BE2C (cell line): ENCODE measurements around the gene RANBP17.
"Not testable (repeated sequence)": the region's sequence is repeated elsewhere in the genome, so short reads cannot be mapped to it uniquely, and the experiment has no call there.

ENCODE experiments used
- DNase-seq: peaks from one replicate; pipeline ENCODE4 v3.0.0-alpha.2; 2020
- H3K27me3 ChIP-seq: fragments of 250-450 bp; sonication (Bioruptor Pico); 2 replicates; pipeline ENCODE4 v1.5.1; 2020; ENCODE audit warnings: mild to moderate bottlenecking
- H3K36me3 ChIP-seq: fragments of 250-450 bp; sonication (Bioruptor Pico); 2 replicates; pipeline ENCODE4 v1.5.1; 2020; ENCODE audit warnings: mild to moderate bottlenecking
- H3K4me1 ChIP-seq: fragments of 250-450 bp; sonication (Bioruptor Pico); 2 replicates; pipeline ENCODE4 v1.5.1; 2020
- H3K4me3 ChIP-seq: 2 replicates; pipeline ENCODE4 v1.5.1; 2011; ENCODE audit warnings: low read depth, low read length
- H3K9me3 ChIP-seq: fragments of 250-450 bp; sonication (Bioruptor Pico); 2 replicates; pipeline ENCODE4 v1.5.1; 2020
- TF ChIP-seq, protein P1 (sequence below): IDR thresholded peaks from 2 replicates; pipeline ENCODE4 v1.5.1; 2012; ENCODE audit warnings: mild to moderate bottlenecking, low read depth, low read length

Gene RANBP17

DNA sequence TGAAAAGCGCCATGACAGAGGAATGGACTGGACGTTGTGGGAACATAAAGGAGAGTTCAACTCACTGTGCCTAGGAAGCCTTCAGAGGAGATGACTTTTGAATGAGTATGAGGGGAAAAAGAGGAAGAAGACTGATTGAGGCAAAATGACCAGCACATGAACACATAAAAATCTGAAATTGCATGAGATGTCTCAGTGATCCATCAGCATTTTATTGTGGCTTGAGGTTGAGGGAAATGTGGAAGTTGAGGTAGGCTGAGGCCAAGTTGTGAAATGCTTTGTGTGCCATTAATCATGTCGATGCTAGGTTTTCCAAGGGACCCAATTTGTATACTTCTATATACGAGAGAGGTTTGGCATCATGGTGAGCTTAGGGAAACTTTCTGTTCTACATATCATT, 306.4 kb downstream of the RANBP17 start:
- no peaks in the 10 kb centered on the region for H3K36me3 ChIP-seq
- no peaks in the 10 kb centered on the region for H3K9me3 ChIP-seq
- H3K4me3 ChIP-seq = no peak overlapping the region
- H3K27me3 ChIP-seq = no peaks in the 10 kb centered on the region
- peaks cover 9% of the 10 kb centered on the region for H3K4me1 ChIP-seq
- no peak for DNase-seq
- TF ChIP-seq, protein P1, sequence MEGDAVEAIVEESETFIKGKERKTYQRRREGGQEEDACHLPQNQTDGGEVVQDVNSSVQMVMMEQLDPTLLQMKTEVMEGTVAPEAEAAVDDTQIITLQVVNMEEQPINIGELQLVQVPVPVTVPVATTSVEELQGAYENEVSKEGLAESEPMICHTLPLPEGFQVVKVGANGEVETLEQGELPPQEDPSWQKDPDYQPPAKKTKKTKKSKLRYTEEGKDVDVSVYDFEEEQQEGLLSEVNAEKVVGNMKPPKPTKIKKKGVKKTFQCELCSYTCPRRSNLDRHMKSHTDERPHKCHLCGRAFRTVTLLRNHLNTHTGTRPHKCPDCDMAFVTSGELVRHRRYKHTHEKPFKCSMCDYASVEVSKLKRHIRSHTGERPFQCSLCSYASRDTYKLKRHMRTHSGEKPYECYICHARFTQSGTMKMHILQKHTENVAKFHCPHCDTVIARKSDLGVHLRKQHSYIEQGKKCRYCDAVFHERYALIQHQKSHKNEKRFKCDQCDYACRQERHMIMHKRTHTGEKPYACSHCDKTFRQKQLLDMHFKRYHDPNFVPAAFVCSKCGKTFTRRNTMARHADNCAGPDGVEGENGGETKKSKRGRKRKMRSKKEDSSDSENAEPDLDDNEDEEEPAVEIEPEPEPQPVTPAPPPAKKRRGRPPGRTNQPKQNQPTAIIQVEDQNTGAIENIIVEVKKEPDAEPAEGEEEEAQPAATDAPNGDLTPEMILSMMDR = no peak

DNA sequence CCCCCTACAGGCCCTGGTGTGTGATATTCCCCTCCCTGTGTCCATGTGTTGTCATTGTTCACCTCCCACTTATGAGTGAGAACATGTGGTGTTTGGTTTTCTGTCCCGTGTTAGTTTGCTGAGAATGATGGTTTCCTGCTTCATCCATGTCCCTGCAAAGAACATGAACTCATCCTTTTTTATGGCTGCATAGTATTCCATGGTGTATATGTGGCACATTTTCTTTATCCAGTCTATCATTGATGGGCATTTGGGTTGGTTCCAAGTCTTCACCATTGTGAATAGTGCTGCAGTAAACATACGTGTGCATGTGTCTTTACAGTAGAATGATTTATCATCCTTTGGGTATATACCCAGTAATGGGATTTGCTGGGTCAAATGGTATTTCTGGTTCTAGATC, 313.1 kb downstream of the RANBP17 start:
- H3K9me3 ChIP-seq, H3K4me3 ChIP-seq, H3K4me1 ChIP-seq, H3K36me3 ChIP-seq, DNase-seq, H3K27me3 ChIP-seq: not testable (repeated sequence)

- Histone ChIP-seq H3K9me3 (no peaks in the 10 kb centered on the region), H3K4me1 (no peaks in the 10 kb centered on the region), H3K36me3 (peaks cover 9% of the 10 kb centered on the region), H3K4me3 (no peak overlapping the region), H3K27me3 (no peaks in the 10 kb centered on the region)
- TF ChIP-seq, protein P1 = no peak
- DNase-seq = no peak
These were observed 313.9 kb downstream of the RANBP17 start for GRCh38 chr5:171175746-171176145.

DNA sequence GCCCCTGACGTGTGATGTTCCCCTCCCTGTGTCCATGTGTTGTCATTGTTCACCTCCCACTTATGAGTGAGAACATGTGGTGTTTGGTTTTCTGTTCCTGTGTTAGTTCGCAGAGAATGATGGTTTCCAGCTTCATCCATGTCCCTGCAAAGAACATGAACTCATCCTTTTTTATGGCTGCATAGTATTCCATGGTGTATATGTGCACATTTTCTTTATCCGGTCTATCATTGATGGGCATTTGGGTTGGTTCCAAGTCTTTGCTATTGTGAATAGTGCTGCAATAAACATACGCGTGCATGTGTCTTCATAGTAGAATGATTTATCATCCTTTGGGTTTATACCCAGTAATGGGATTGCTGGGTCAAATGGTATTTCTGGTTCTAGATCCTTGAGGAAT, 316.4 kb downstream of the RANBP17 start:
- H3K9me3 ChIP-seq = not testable (repeated sequence)

GRCh38 chr5:171188016-171188415, 326.2 kb downstream of the RANBP17 start:
- no peak for DNase-seq
- TF ChIP-seq, protein P1 = no peak
- peaks cover 3% of the 10 kb centered on the region; the same call in 1 of the 2 replicates for H3K9me3 ChIP-seq
- H3K27me3 ChIP-seq = no peaks in the 10 kb centered on the region
- no peak overlapping the region for H3K4me3 ChIP-seq
- peaks cover 17% of the 10 kb centered on the region for H3K4me1 ChIP-seq
- H3K36me3 ChIP-seq = peaks cover 42% of the 10 kb centered on the region

More for the DNA sequence above, 316.4 kb downstream of the RANBP17 start:
- DNase-seq, H3K4me1 ChIP-seq, H3K27me3 ChIP-seq, H3K4me3 ChIP-seq: not testable (repeated sequence)
- peaks cover 10% of the 10 kb centered on the region for H3K36me3 ChIP-seq

- Histone ChIP-seq H3K4me3 (no peak overlapping the region), H3K4me1 (peaks cover 19% of the 10 kb centered on the region), H3K27me3 (no peaks in the 10 kb centered on the region), H3K9me3 (peaks cover 3% of the 10 kb centered on the region; the same call in 1 of the 2 replicates), H3K36me3 (peaks cover 28% of the 10 kb centered on the region)
- TF ChIP-seq, protein P1 = no peak
- no peak for DNase-seq
These were observed 327.6 kb downstream of the RANBP17 start for GRCh38 chr5:171189442-171189841.

- no peaks in the 10 kb centered on the region for H3K27me3 ChIP-seq
- peaks cover 27% of the 10 kb centered on the region for H3K4me1 ChIP-seq
- H3K9me3 ChIP-seq = no peaks in the 10 kb centered on the region
- TF ChIP-seq, protein P1 = no peak
- no peak overlapping the region for H3K4me3 ChIP-seq
- H3K36me3 ChIP-seq = peaks cover 8% of the 10 kb centered on the region
- peak; percentile 61 for DNase-seq
These were observed 330.3 kb downstream of the RANBP17 start for GRCh38 chr5:171192111-171192510.
